ENCODE results near the gene C2orf69.

Gene C2orf69

DNA sequence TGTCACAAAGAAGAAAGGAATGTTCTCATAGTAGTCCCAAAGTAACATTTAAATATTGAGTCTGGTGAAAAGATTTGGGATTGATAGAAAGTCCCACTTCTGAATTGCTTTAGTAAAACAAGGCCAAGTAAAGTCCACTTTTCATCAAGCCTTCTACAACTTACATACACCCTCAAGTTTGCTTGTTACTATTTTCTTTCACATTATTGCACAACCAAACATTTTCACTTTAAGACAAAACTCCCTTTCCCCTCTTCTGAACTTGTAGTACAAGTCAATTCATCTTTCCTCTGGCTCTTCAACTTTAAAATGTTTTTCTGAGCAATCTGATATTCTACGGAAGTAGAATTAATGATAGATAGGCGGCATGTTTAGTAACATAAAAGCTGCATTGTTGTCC, 55.3 kb downstream of the C2orf69 start:
- no peak for DNase-seq

DNA sequence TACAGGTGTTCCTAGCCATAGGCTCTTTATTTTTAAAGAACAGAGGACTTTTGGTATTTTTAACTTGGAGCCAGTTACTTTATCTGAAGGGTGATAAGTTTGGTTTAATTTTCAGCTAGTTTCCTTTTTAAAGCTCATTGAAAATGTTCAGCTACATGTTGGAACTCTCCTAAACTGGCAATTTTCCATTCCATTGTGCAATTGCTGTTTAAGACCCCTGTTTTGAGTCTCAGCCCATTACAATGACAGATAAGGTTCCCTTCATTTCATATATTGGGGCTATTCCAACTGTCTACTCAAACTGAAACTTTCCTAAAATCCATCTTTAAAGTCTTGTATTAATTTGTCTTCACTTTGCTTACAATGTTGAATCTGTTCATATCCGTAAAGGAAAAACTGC, 55.9 kb downstream of the C2orf69 start:
- DNase-seq = no peak

DNA sequence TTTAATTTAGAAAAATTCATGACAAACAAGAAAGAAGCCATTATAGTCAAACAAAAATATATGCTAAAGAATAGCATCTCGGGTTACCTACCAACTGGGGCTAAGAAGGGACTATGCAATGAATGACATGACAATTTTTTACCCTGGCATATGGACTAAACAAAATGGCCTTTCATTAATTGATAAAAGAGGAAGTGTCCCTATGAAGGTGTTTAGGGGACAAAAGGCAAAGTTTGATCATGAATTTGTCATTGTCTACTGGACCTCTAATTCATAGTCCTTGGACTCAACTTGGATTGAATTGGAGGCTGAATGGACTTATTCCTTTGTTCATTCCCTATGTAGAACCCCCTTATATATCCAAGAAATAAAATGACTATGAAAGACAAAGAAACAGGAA, 57.0 kb downstream of the C2orf69 start:
- DNase-seq = no peak

DNA sequence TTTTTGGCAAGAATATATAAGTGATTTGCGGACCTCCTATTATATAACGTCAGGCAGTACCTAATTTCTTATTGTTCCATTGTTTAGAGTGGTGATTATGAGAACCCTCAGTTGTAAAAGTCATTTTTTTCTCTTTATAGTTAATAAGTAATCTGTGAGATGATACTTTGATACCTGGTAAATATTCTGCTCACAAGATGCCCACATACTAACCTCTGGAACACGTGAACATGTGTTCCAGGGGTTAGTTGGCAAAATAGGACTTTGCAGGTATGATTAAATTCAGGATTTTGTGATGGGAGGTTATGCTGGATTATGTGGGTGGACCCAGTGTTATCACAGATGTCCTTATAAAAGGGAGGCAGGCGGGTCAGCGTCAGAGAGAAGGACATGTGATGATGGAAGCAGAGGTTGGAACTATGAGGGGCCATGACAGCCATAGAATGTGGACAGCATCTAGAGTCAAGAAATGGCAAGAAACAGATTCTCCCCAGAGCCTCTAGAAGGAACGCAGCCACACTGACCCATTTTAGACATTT, 61.1 kb downstream of the C2orf69 start:
- no peak for DNase-seq

DNA sequence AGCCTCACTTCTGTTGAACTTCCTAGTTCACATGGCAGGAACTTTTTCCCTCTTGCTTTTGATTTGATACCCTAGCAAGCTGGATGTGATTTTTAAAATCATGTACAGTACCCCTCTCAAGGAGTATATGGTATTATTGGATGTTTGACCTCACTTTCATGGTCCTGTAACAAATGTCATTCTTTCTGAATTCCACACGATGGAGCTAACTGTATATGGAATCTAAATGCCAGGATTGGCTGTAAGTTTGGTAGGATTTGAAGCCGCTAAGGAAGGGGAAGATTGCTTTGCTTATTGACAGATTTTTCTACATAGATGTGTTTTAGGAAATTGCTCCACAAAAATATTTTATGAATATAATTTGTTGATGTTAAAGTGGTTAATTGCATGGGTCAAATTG, 62.6 kb downstream of the C2orf69 start:
- DNase-seq = no peak

DNA sequence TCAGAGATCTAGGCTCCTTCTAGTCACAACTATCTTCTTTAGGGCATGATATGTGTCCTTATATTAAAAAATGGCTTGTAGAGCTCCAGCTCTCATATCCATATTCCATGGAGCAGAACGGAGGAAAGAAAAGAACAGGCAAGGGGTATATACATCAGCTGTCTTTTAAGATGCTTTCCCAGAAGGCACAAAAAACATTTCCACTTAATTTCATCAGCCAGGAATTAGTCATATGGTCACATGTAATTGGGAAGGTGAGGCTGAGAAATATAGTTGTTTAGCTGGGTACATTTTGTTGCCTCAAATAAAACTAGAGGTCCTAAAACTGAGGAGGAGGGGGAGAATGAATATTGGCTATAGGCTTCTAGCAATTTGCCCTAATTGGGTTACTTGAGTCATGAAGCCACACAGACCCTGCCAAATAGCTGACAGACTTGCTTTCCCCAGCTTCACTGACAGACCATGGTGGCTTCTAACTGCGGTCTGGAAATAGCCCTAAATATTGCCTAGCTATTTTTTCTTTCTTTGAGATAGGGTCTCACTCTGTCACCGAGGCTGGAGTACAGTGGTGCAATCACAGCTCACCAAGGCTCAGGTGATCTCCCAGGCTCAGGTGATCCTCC, 64.3 kb downstream of the C2orf69 start:
- no peak for DNase-seq
